ENCODE data around the gene CD200. TPM values are rescaled to one million over a fixed set of nuclear protein-coding genes. Genes with fewer than 3 reads are reported as not detected.

The CD200 gene
- total and polyA plus RNA-seq, 2 of the 4 experiments (the other 2 are of a cell fraction): 1.1 to 1.7 TPM

DNA sequence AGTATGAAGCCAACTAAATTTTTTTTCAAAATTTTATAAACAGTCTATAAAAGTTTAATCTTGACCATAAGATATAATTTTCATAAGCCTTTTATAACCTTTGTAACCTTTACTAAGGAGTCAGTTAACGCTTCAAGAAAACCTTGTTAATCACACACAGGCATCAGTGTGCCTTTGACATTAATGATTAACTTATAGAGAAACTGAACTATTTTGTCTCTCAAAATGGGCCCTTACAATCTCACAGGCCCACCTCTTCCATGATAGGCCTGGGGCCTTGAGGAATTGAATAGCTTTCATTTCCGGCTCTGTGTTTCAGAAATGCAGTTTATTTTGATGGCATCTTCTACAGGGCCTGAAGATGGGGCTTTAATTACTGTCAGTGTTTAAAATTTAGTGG, 70.1 kb downstream of the CD200 start:
- no peak overlapping the region for H3K14ac ChIP-seq (replicated peaks; ENCODE audit: low read depth, low read length)
- no peaks in the 10 kb centered on the region for H3K36me3 ChIP-seq (ENCODE audit: control insufficient read depth, insufficient read depth, low read length)
- dilution Hi-C loops (cut with HindIII; ENCODE audit: low sequenced_read_pairs, unreplicated experiment) (no loop called here), intact Hi-C loops (cut with micrococcal nuclease) (no loop called here), in situ Hi-C loops (cut with MboI; ENCODE audit: low sequenced_read_pairs) (no loop called here)
- WGBS, 2 experiments (ENCODE audit: extremely low coverage in 2 of 2, insufficient read length in 1 of 2): no CpG with 5 or more reads among the region's 2 CpGs
- H2AFZ ChIP-seq (replicated peaks; ENCODE audit: low read length, poor library complexity): no peak overlapping the region
- H3K18ac ChIP-seq (ENCODE audit: low read depth, low read length): no peak overlapping the region
- H3K27me3 ChIP-seq (ENCODE audit: control insufficient read depth, insufficient read depth, low read length): no peaks in the 10 kb centered on the region
- no peak overlapping the region for H2BK5ac ChIP-seq (ENCODE audit: low read depth, low read length, poor library complexity, severe bottlenecking)
- no peak overlapping the region for H2BK15ac ChIP-seq (ENCODE audit: low read depth, low read length)
- ATAC-seq (ENCODE audit: low read depth) (no peak), DNase-seq (no peak)
- H2AK9ac ChIP-seq (replicated peaks; ENCODE audit: low read depth, low read length, poor library complexity): no peak overlapping the region
- H4K5ac ChIP-seq (ENCODE audit: low read depth, low read length): no peak overlapping the region
- no peak for TF ChIP-seq MAFK (IDR thresholded peaks at IDR 0.05; ENCODE audit: low read depth, low read length)
- no peak for TF ChIP-seq USF2 (IDR thresholded peaks at IDR 0.05; ENCODE audit: low read depth, low read length)
- TF ChIP-seq CHD1 (IDR thresholded peaks at IDR 0.05; ENCODE audit: low read depth, low read length): no peak
- TF ChIP-seq MAZ (IDR thresholded peaks at IDR 0.05; ENCODE audit: borderline replicate concordance, low read depth, low read length): no peak
- TF ChIP-seq FOS (IDR thresholded peaks at IDR 0.05; ENCODE audit: low read depth, low read length): no peak
- TF ChIP-seq CTCF (conservative IDR thresholded peaks at IDR 0.05; ENCODE audit: low read depth, low read length): no peak
- TF ChIP-seq POLR2A (IDR thresholded peaks at IDR 0.05; ENCODE audit: low read depth, low read length): no peak
- no peak for TF ChIP-seq CEBPB (IDR thresholded peaks at IDR 0.05; ENCODE audit: low read depth, low read length)
- TF ChIP-seq NFE2L2 (IDR thresholded peaks at IDR 0.05; ENCODE audit: low read depth, low read length): no peak
- TF ChIP-seq, protein P1, sequence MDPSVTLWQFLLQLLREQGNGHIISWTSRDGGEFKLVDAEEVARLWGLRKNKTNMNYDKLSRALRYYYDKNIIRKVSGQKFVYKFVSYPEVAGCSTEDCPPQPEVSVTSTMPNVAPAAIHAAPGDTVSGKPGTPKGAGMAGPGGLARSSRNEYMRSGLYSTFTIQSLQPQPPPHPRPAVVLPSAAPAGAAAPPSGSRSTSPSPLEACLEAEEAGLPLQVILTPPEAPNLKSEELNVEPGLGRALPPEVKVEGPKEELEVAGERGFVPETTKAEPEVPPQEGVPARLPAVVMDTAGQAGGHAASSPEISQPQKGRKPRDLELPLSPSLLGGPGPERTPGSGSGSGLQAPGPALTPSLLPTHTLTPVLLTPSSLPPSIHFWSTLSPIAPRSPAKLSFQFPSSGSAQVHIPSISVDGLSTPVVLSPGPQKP (IDR thresholded peaks at IDR 0.05; ENCODE audit: borderline replicate concordance, low read depth, low read length): no peak
- no peak for TF ChIP-seq MXI1 (IDR thresholded peaks at IDR 0.05; ENCODE audit: borderline replicate concordance, low read depth, low read length)
- TF ChIP-seq RAD21 (IDR thresholded peaks at IDR 0.05; ENCODE audit: low read length): no peak
- TF ChIP-seq RCOR1 (IDR thresholded peaks at IDR 0.05; ENCODE audit: insufficient replicate concordance, low read length): no peak
- no peak for TF ChIP-seq RFX5 (IDR thresholded peaks at IDR 0.05; ENCODE audit: low read depth, low read length)
- TF ChIP-seq BHLHE40 (IDR thresholded peaks at IDR 0.05; ENCODE audit: low read depth, low read length): no peak
- no peak for TF ChIP-seq SMC3 (IDR thresholded peaks at IDR 0.05; ENCODE audit: low read depth, low read length)
- H2BK20ac ChIP-seq (ENCODE audit: low read depth, low read length): no peak overlapping the region
- no peak overlapping the region for H4K91ac ChIP-seq (ENCODE audit: insufficient read depth, low read depth, low read length)
- ChIA-PET POLR2A (ENCODE audit: unreplicated experiment) (no interaction called here), CTCF (interaction anchor here (0.6 kb wide), 1 partner anchor 250 kb away, joined by 3 read pairs; no protein-coding TSS in a partner anchor)
- H3K4me3 ChIP-seq (ENCODE audit: insufficient read depth, low read depth, low read length): no peak overlapping the region
- no TSS peak for BruUV-seq (replicated peaks)
- no peaks in the 10 kb centered on the region for H3K79me1 ChIP-seq (ENCODE audit: low read depth in 1 of 2, low read length in 2 of 2)
- no peak overlapping the region for H4K8ac ChIP-seq (ENCODE audit: low read depth in 2 of 2, low read length in 2 of 2)
- no peak overlapping the region for H3K23ac ChIP-seq (ENCODE audit: low read depth, low read length)
- H4K20me1 ChIP-seq (ENCODE audit: insufficient read depth, low read length): no peaks in the 10 kb centered on the region
- H3K9ac ChIP-seq (ENCODE audit: low read depth, low read length): no peak overlapping the region
- H3K4me1 ChIP-seq (ENCODE audit: control insufficient read depth, insufficient read depth, low read length): no peaks in the 10 kb centered on the region
- no peak overlapping the region for H2BK120ac ChIP-seq (ENCODE audit: low read depth, low read length)
- no peak overlapping the region for H3K4ac ChIP-seq (ENCODE audit: low read depth, low read length)
- no peaks in the 10 kb centered on the region for H3K9me1 ChIP-seq (ENCODE audit: insufficient read depth, low read length)
- no peaks in the 10 kb centered on the region for H3K9me3 ChIP-seq (ENCODE audit: control insufficient read depth, insufficient read depth, low read length)
- H3K4me2 ChIP-seq (ENCODE audit: low read depth, low read length): no peak overlapping the region
- no peak overlapping the region for H2AK5ac ChIP-seq (ENCODE audit: low read depth, low read length)
- H3K56ac ChIP-seq (ENCODE audit: extremely low read depth, insufficient read depth, low read length): no peak overlapping the region
- H3K27ac ChIP-seq (ENCODE audit: insufficient read depth, low read length): no peak overlapping the region

Measured in IMR-90 (cell line).